Neural progenitor cell (in vitro differentiated cells): Measurements from ENCODE around the gene SDK2. TPM values are rescaled to one million over a fixed set of nuclear protein-coding genes. Genes with fewer than 3 reads are reported as not detected.

Source experiments
- DNase-seq: peaks from one replicate; pipeline ENCODE4 v3.0.0-alpha.2; 2016; ENCODE audit warnings: low spot score
- H2AFZ ChIP-seq: fragments of 200-600 bp; sonication (generic); replicated peaks from 2 replicates; pipeline ENCODE4 v1.6.1; 2016; ENCODE audit warnings: antibody characterized with exemption
- H3F3A ChIP-seq: fragments of 200-600 bp; sonication (generic); 2 replicates; pipeline ENCODE4 v1.6.1; 2016; ENCODE audit warnings: antibody characterized with exemption, low read depth
- H3K27ac ChIP-seq: fragments of 200-600 bp; sonication (generic); 2 replicates; pipeline ENCODE4 v1.5.1; 2016; ENCODE audit warnings: mild to moderate bottlenecking
- H3K27me3 ChIP-seq: fragments of 200-600 bp; sonication (generic); 2 replicates; pipeline ENCODE4 v1.6.1; 2016; ENCODE audit warnings: mild to moderate bottlenecking, moderate library complexity
- H3K36me3 ChIP-seq: fragments of 200-600 bp; sonication (generic); 2 replicates; pipeline ENCODE4 v1.5.1; 2016
- H3K4me1 ChIP-seq: fragments of 200-600 bp; sonication (generic); 2 replicates; pipeline ENCODE4 v1.6.1; 2016; ENCODE audit warnings: mixed run types
- H3K4me2 ChIP-seq: fragments of 200-600 bp; sonication (generic); 2 replicates; pipeline ENCODE4 v1.6.1; 2016
- H3K4me3 ChIP-seq: fragments of 200-600 bp; sonication (generic); 2 replicates; pipeline ENCODE4 v1.5.1; 2016
- H3K79me2 ChIP-seq: fragments of 200-600 bp; sonication (generic); 2 replicates; pipeline ENCODE4 v1.6.1; 2016; ENCODE audit warnings: low read depth
- H3K9ac ChIP-seq: fragments of 200-600 bp; sonication (generic); 2 replicates; pipeline ENCODE4 v1.6.1; 2016
- H3K9me3 ChIP-seq: fragments of 200-600 bp; sonication (generic); 2 replicates; pipeline ENCODE4 v1.5.1; 2016; ENCODE audit warnings: low read depth
- H4K20me1 ChIP-seq: fragments of 200-600 bp; sonication (generic); 2 replicates; pipeline ENCODE4 v1.6.1; 2016; ENCODE audit warnings: low read depth
- H3K27ac Mint-ChIP-seq: 3 replicates; pipeline ENCODE4 v1.8.0; 2021; ENCODE audit warnings: mixed read lengths
- H3K27me3 Mint-ChIP-seq: 2 replicates; pipeline ENCODE4 v1.8.0; 2022; ENCODE audit warnings: low read depth, mild to moderate bottlenecking, inconsistent platforms, moderate library complexity, mixed read lengths; ENCODE audit not compliant: insufficient read depth
- H3K36me3 Mint-ChIP-seq: 3 replicates; pipeline ENCODE4 v1.8.0; 2021; ENCODE audit warnings: mixed read lengths
- H3K4me1 Mint-ChIP-seq: 3 replicates; pipeline ENCODE4 v1.8.0; 2021; ENCODE audit warnings: mixed read lengths
- H3K4me3 Mint-ChIP-seq: 3 replicates; pipeline ENCODE4 v1.8.0; 2021; ENCODE audit warnings: mild to moderate bottlenecking, moderate library complexity, mixed read lengths
- H3K9me3 Mint-ChIP-seq: 3 replicates; pipeline ENCODE4 v1.8.0; 2020; ENCODE audit warnings: mixed read lengths
- CTCF ChIP-seq: fragments of 200-600 bp; sonication (generic); IDR thresholded peaks from 2 replicates; pipeline ENCODE4 v1.5.1; 2017; ENCODE audit warnings: antibody characterized with exemption, mild to moderate bottlenecking
- EZH2 ChIP-seq: fragments of 200-600 bp; sonication (generic); IDR thresholded peaks from 2 replicates; pipeline ENCODE4 v1.6.1; 2017; ENCODE audit warnings: antibody characterized with exemption, mild to moderate bottlenecking, moderate library complexity
- EZH2phosphoT487 ChIP-seq: fragments of 200-600 bp; sonication (generic); IDR thresholded peaks from 2 replicates; pipeline ENCODE4 v1.6.1; 2017; ENCODE audit warnings: antibody characterized with exemption
- total RNA-seq: library from RNA; depleted of rRNA; stranded (reverse); fragments of >200 nt; gene quantifications from 2 replicates; pipeline ENCODE4 v1.2.3, GENCODE V29; 2015; ENCODE audit warnings: low replicate concordance

SDK2 gene
- total RNA-seq, 1 donor from 2014 or later: 15.3 TPM

DNA sequence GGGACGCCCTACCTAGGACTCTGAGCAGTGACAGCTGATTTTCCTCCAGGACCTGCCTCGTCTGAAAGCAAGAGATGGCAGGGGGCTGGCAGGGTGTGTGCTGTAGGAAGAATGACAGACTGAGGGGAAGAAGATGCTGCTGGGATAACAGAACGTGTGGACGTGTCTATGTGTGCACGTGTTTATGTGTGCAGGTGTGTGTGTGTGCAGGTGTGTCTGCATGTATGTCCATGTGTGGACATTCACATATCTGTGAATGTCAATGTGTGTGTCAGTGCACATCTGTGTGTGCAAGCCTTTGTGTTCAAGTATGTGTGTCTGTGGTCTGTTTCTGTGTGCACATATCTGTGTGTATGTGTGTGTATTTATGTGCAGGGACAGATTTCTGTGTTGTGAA, 132.5 kb downstream of the SDK2 start:
- peaks cover 7% of the 10 kb centered on the region for H3K27me3 Mint-ChIP-seq
- H3K4me1 Mint-ChIP-seq: peaks cover 46% of the 10 kb centered on the region
- Histone ChIP-seq H3K36me3 (no peaks in the 10 kb centered on the region), H3K9me3 (no peaks in the 10 kb centered on the region), H3K4me2 (no peak overlapping the region), H3K27me3 (no peaks in the 10 kb centered on the region), H3F3A (peaks cover 3% of the 10 kb centered on the region), H2AFZ (no peak overlapping the region), H3K4me3 (no peak overlapping the region), H3K79me2 (peaks cover 5% of the 10 kb centered on the region), H4K20me1 (peaks cover 98% of the 10 kb centered on the region), H3K4me1 (peaks cover 31% of the 10 kb centered on the region), H3K9ac (no peak overlapping the region), H3K27ac (no peak overlapping the region)
- peak overlapping the region; percentile 42 for H3K27ac Mint-ChIP-seq
- no peak for TF ChIP-seq EZH2
- TF ChIP-seq EZH2phosphoT487: no peak
- TF ChIP-seq CTCF: no peak
- no peak overlapping the region for H3K4me3 Mint-ChIP-seq
- H3K9me3 Mint-ChIP-seq: no peaks in the 10 kb centered on the region
- DNase-seq: no peak
- H3K36me3 Mint-ChIP-seq: peaks cover 8% of the 10 kb centered on the region

DNA sequence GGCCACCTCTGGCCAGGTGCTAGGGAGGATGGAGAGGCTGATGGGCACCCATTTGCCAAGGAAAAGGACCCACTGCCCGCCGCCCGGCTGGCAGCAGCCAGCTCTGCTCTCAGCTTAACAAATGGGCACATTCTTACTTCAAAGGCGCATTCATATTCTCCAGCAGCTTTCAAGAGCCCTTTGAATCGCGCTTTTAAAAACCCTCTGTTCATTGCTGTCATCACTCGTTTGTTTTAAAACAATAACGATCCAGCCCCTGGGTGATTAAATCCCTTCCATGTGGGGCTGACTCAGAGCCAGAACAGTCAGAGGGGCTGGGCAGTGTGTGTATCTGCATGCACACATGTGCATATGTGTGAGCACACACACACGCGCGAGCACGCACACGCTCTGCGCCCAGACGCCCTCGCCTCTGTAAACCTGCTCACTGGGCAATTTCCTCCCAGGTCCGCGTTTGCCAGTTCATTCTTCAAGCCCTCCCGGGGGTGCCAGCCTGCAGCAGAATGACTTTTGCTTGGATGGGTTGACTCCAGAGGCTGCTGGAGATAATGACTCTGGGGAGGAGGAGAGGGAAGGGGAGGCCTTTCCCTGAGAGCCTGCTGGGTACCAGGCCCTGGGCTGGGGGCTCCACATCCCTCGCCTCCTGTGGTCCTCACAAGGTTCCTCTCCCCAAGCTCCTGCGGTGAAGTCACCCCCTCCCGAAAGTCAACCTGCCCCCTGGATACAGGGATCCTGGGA, 133.1 kb downstream of the SDK2 start:
- TF ChIP-seq CTCF (no peak), EZH2phosphoT487 (no peak), EZH2 (no peak)
- H3K79me2 ChIP-seq: peaks cover 5% of the 10 kb centered on the region
- Mint-ChIP-seq H3K36me3 (peaks cover 10% of the 10 kb centered on the region), H3K4me3 (no peak overlapping the region), H3K27ac (peak overlapping the region; percentile 42), H3K27me3 (peaks cover 4% of the 10 kb centered on the region), H3K9me3 (no peaks in the 10 kb centered on the region), H3K4me1 (peaks cover 42% of the 10 kb centered on the region)
- no peak overlapping the region for H3K27ac ChIP-seq
- DNase-seq: no peak
- H3K36me3 ChIP-seq: no peaks in the 10 kb centered on the region
- no peak overlapping the region for H3K9ac ChIP-seq
- no peak overlapping the region for H2AFZ ChIP-seq
- H3K27me3 ChIP-seq: no peaks in the 10 kb centered on the region
- no peaks in the 10 kb centered on the region for H3K9me3 ChIP-seq
- H3F3A ChIP-seq: peaks cover 3% of the 10 kb centered on the region
- no peak overlapping the region for H3K4me2 ChIP-seq
- H3K4me1 ChIP-seq: peaks cover 31% of the 10 kb centered on the region
- no peak overlapping the region for H3K4me3 ChIP-seq
- peaks cover 98% of the 10 kb centered on the region for H4K20me1 ChIP-seq

GRCh38 chr17:73508931-73509605, 135.2 kb downstream of the SDK2 start:
- no peak overlapping the region for H3K27ac ChIP-seq
- TF ChIP-seq EZH2 (no peak), CTCF (no peak), EZH2phosphoT487 (no peak)
- no peaks in the 10 kb centered on the region for H3K9me3 ChIP-seq
- no peak for DNase-seq
- peaks cover 19% of the 10 kb centered on the region for H3K36me3 Mint-ChIP-seq
- H3K4me1 Mint-ChIP-seq: peaks cover 31% of the 10 kb centered on the region
- H3F3A ChIP-seq: peaks cover 3% of the 10 kb centered on the region
- no peaks in the 10 kb centered on the region for H3K27me3 Mint-ChIP-seq
- H3K9me3 Mint-ChIP-seq: no peaks in the 10 kb centered on the region
- H3K4me3 Mint-ChIP-seq: no peak overlapping the region
- H3K36me3 ChIP-seq: no peaks in the 10 kb centered on the region
- peaks cover 80% of the 10 kb centered on the region for H4K20me1 ChIP-seq
- H3K4me2 ChIP-seq: no peak overlapping the region
- H3K27ac Mint-ChIP-seq: no peak overlapping the region
- no peak overlapping the region for H2AFZ ChIP-seq
- H3K4me3 ChIP-seq: no peak overlapping the region
- H3K9ac ChIP-seq: no peak overlapping the region
- H3K27me3 ChIP-seq: no peaks in the 10 kb centered on the region
- H3K4me1 ChIP-seq: peaks cover 22% of the 10 kb centered on the region
- no peaks in the 10 kb centered on the region for H3K79me2 ChIP-seq
